ENCODE data around the gene CEACAM8. TPM values are rescaled to one million over a fixed set of nuclear protein-coding genes. Genes with fewer than 3 reads are reported as not detected.

Gene CEACAM8
- total RNA-seq, 1 experiment from 2014 or later, result not detected

- ATAC-seq (no peak), DNase-seq (ENCODE audit: low read depth, low spot score) (no peak)
- intact Hi-C loops (cut with micrococcal nuclease; ENCODE audit: unreplicated experiment), result no loop called here
- CTCF ChIA-PET, result no interaction called here
- Histone ChIP-seq H3K27ac (ENCODE audit: low read length) (no peak overlapping the region), H3K9me3 (ENCODE audit: control insufficient read depth, insufficient read depth, low read depth, low read length) (no peaks in the 10 kb centered on the region), H3K36me3 (ENCODE audit: control insufficient read depth, insufficient read depth, low read length) (no peaks in the 10 kb centered on the region), H3K4me1 (ENCODE audit: control insufficient read depth, insufficient read depth, low read length) (no peaks in the 10 kb centered on the region), H3K4me3 (ENCODE audit: low read depth in 2 of 2, low read length in 2 of 2) (no peak overlapping the region), H3K27me3 (ENCODE audit: control insufficient read depth, insufficient read depth, low read length) (no peaks in the 10 kb centered on the region)
- in situ Hi-C loops (cut with HindIII; ENCODE audit: low pct_unique_long_range_greater_than_20kb, low sequenced_read_pairs), result no loop called here
- TF ChIP-seq SIN3A (IDR thresholded peaks at IDR 0.05; ENCODE audit: borderline replicate concordance, insufficient read depth, low read depth, low read length), result no peak
- TF ChIP-seq TCF7L2 (IDR thresholded peaks at IDR 0.05; ENCODE audit: low read depth, low read length), result no peak
- TF ChIP-seq CTCF (IDR thresholded peaks at IDR 0.05), result no peak
- no peak for TF ChIP-seq POLR2AphosphoS5 (IDR thresholded peaks at IDR 0.05; ENCODE audit: low read depth, low read length)
- POLR2A ChIA-PET, result no interaction called here
- BruUV-seq (replicated peaks), result no TSS peak
These were observed 47.8 kb downstream of the CEACAM8 start for GRCh38 chr19:42546831-42547500.

GRCh38 chr19:42544146-42544545 is 50.6 kb downstream of the CEACAM8 start:
- Histone ChIP-seq H3K36me3 (ENCODE audit: control insufficient read depth, insufficient read depth, low read length) (no peaks in the 10 kb centered on the region), H3K4me3 (ENCODE audit: low read depth in 2 of 2, low read length in 2 of 2) (no peak overlapping the region), H3K9me3 (ENCODE audit: control insufficient read depth, insufficient read depth, low read depth, low read length) (no peaks in the 10 kb centered on the region), H3K27ac (ENCODE audit: low read length) (no peak overlapping the region), H3K27me3 (ENCODE audit: control insufficient read depth, insufficient read depth, low read length) (no peaks in the 10 kb centered on the region), H3K4me1 (ENCODE audit: control insufficient read depth, insufficient read depth, low read length) (no peaks in the 10 kb centered on the region)
- no TSS peak for BruUV-seq (replicated peaks)
- DNase-seq (ENCODE audit: low read depth, low spot score) (no peak), ATAC-seq (no peak)
- ChIA-PET POLR2A (no interaction called here), CTCF (no interaction called here)
- TF ChIP-seq REST (IDR thresholded peaks at IDR 0.05; ENCODE audit: insufficient read depth in 1 of 2, low read depth in 2 of 2, low read length in 1 of 2), result no peak
- TF ChIP-seq SIN3A (IDR thresholded peaks at IDR 0.05; ENCODE audit: borderline replicate concordance, insufficient read depth, low read depth, low read length), result no peak
- TF ChIP-seq CTCF (IDR thresholded peaks at IDR 0.05), result no peak
- no peak for TF ChIP-seq POLR2AphosphoS5 (IDR thresholded peaks at IDR 0.05; ENCODE audit: low read depth, low read length)
- TF ChIP-seq TCF7L2 (IDR thresholded peaks at IDR 0.05; ENCODE audit: low read depth, low read length), result no peak
- intact Hi-C loops (cut with micrococcal nuclease; ENCODE audit: unreplicated experiment) (loop anchor here (5.0 kb wide), 1 partner anchor 92 kb away; no protein-coding TSS in a partner anchor), in situ Hi-C loops (cut with HindIII; ENCODE audit: low pct_unique_long_range_greater_than_20kb, low sequenced_read_pairs) (no loop called here)

All from Panc1 (cell line).